ENCODE measurements around the gene THSD7B. TPM values are rescaled to one million over a fixed set of nuclear protein-coding genes. Genes with fewer than 3 reads are reported as not detected.

The THSD7B gene
- total and polyA plus RNA-seq, 9 of the 15 experiments (the other 6 are each of a cell fraction or from before 2014, with no cell fraction given): not detected

- Histone ChIP-seq H2AFZ (ENCODE audit: low read depth, low read length) (no peak overlapping the region), H3K36me3 (ENCODE audit: control insufficient read depth, insufficient read depth, low read length) (no peaks in the 10 kb centered on the region), H3K4me1 (replicated peaks in 1 of 2; ENCODE audit: control insufficient read depth in 2 of 2, insufficient read depth in 2 of 2, low read length in 2 of 2) (no peaks in the 10 kb centered on the region), H3K4me2 (ENCODE audit: insufficient read depth, low read length) (no peak overlapping the region), H3K9ac (ENCODE audit: insufficient read depth in 1 of 2, low read depth in 2 of 2, low read length in 2 of 2) (no peak overlapping the region), H3K9me1 (ENCODE audit: control insufficient read depth, insufficient read depth, low read length) (no peaks in the 10 kb centered on the region), H3K9me3 (replicated peaks; ENCODE audit: control insufficient read depth, insufficient read depth, low read depth, low read length) (no peaks in the 10 kb centered on the region), H3K27me3 (ENCODE audit: control insufficient read depth in 2 of 2, insufficient read depth in 2 of 2, low read length in 2 of 2) (peaks cover 0 to 4% of the 10 kb centered on the region in 2 experiments; a peak in 1 of 5 replicates), H3K27ac (ENCODE audit: extremely low read depth, low read depth, low read length) (no peak overlapping the region), H4K20me1 (replicated peaks; ENCODE audit: control insufficient read depth, insufficient read depth, low read length) (no peaks in the 10 kb centered on the region), H3K79me2 (ENCODE audit: control insufficient read depth, insufficient read depth, low read length) (no peaks in the 10 kb centered on the region), H3K4me3 (no peak overlapping the region)
- CTCF ChIA-PET (ENCODE audit: low intra/inter-chr PET ratio): no interaction called here
- intact Hi-C loops (cut with micrococcal nuclease) (no loop called here), in situ Hi-C loops (cut with MboI) (no loop called here)
- POLR2A ChIA-PET: no interaction called here
- no TSS peak for BruUV-seq (replicated peaks)
- 4% methylated on average over 29 of the region's 47 CpGs for WGBS (ENCODE audit: insufficient coverage, low coverage, missing lambda C conversion rate)
- ATAC-seq (no peak), DNase-seq (ENCODE audit: extremely low read depth in 1 of 4, low spot score in 3 of 4) (no peak), FAIRE-seq (no peak)
- no peak for TF ChIP-seq ZBTB49 (CRISPR knock-in tag; IDR thresholded peaks at IDR 0.05; ENCODE audit: borderline replicate concordance)
- TF ChIP-seq TSHZ1 (CRISPR knock-in tag; IDR thresholded peaks at IDR 0.05): no peak
- TF ChIP-seq HMGXB4 (CRISPR knock-in tag; IDR thresholded peaks at IDR 0.05): no peak
- TF ChIP-seq ZSCAN32 (CRISPR knock-in tag; IDR thresholded peaks at IDR 0.05): no peak
- no peak for TF ChIP-seq KLF6 (CRISPR knock-in tag; IDR thresholded peaks at IDR 0.05; ENCODE audit: borderline replicate concordance)
- TF ChIP-seq HDGF (IDR thresholded peaks at IDR 0.05): no peak
- no peak for TF ChIP-seq HDAC3 (IDR thresholded peaks at IDR 0.05; ENCODE audit: borderline replicate concordance, partially characterized antibody)
- TF ChIP-seq TSC22D4 (tag; IDR thresholded peaks at IDR 0.05): no peak
- TF ChIP-seq TCFL5 (CRISPR knock-in tag; conservative IDR thresholded peaks at IDR 0.05): no peak
- TF ChIP-seq LEF1 (IDR thresholded peaks at IDR 0.05): no peak
- TF ChIP-seq ELK3 (CRISPR knock-in tag; IDR thresholded peaks at IDR 0.05): no peak
- TF ChIP-seq NR2F6 (CRISPR knock-in tag; IDR thresholded peaks at IDR 0.05): no peak
Observed at GRCh38 chr2:136764452-136765255, 691 bp upstream of the THSD7B start.

Data from K562 (cell line).